HepG2 (cell line): ENCODE results near the gene KDM5C. TPM values are rescaled to one million over a fixed set of nuclear protein-coding genes. Genes with fewer than 3 reads are reported as not detected.

Experiments used
- ATAC-seq: fragments of 200-7000 bp; cut with Tn5 transposase; 3 replicates; pipeline ENCODE4 v1.9.1; 2020; ENCODE audit warnings: mild to moderate bottlenecking, moderate library complexity
- BruUV-seq: library from RNA; stranded (reverse); fragments of 400-500 nt; replicated peaks from 2 replicates; lab custom pipeline; 2021; lab: Mats Ljungman, UMichigan
- CTCF ChIA-PET: fragments of 300-600 bp; formaldehyde crosslinking; extraction: SDS; loops from one replicate; lab custom pipeline; 2021; ENCODE audit warnings: low total read pairs, inconsistent platforms, low intra/inter-chr PET ratio; lab: Yijun Ruan, JAX
- POLR2A ChIA-PET: fragments of 350-600 bp; sonication (Branson Sonifier 250); formaldehyde crosslinking; loops from one replicate; lab custom pipeline; 2020; ENCODE audit warnings: antibody characterized with exemption, inconsistent platforms; lab: Yijun Ruan, JAX
- DNase-seq: peaks from one replicate; pipeline ENCODE4 v3.0.0-alpha.2; 2015; ENCODE audit warnings: low spot score
- FAIRE-seq: peaks from 3 replicates; lab custom pipeline; 2011; peaks lifted over from hg19 to GRCh38; lab: Jason Lieb, UNC
- H2AFZ ChIP-seq: one replicate; pipeline ENCODE4 v1.6.1; 2011; ENCODE audit warnings: low read length, inconsistent platforms
- H3K27ac ChIP-seq: fragments of 300-600 bp; 3 replicates; pipeline ENCODE4 v1.8.0; 2011; ENCODE audit warnings: mixed run types, mild to moderate bottlenecking, mixed read lengths, low read length, inconsistent platforms; ENCODE audit not compliant: insufficient read depth; ENCODE audit errors: extremely low read length
- H3K27me3 ChIP-seq, 2 experiments: fragments of 200-600 bp in 1 of 2; 2 replicates in 1 of 2; 3 replicates in 1 of 2; pipeline versions ENCODE4 v1.6.0 to v1.8.0; 2011; ENCODE audit warnings: low read length in 2 of 2, mild to moderate bottlenecking in 2 of 2, moderate library complexity in 2 of 2, inconsistent platforms in 1 of 2; ENCODE audit not compliant: insufficient read depth in 2 of 2, control insufficient read depth in 1 of 2
- H3K36me3 ChIP-seq, 2 experiments: fragments of 200-600 bp in 1 of 2; replicated peaks in 1 of 2; 2 replicates in 1 of 2; 3 replicates in 1 of 2; pipeline versions ENCODE4 v1.5.1 to v1.8.0; 2011; ENCODE audit warnings: low read length in 2 of 2, inconsistent platforms in 1 of 2; ENCODE audit not compliant: insufficient read depth in 2 of 2, control insufficient read depth in 1 of 2
- H3K4me1 ChIP-seq: 2 replicates; pipeline ENCODE4 v1.5.1; 2012; ENCODE audit warnings: low read length, inconsistent platforms; ENCODE audit not compliant: insufficient read depth
- H3K4me2 ChIP-seq: 2 replicates; pipeline ENCODE4 v1.6.0; 2011; ENCODE audit warnings: low read depth, low read length, inconsistent platforms
- H3K4me3 ChIP-seq, 3 experiments: fragments of 200-600 bp in 1 of 3; sonication (generic), shearing (Covaris generic) in 1 of 3; replicated peaks in 1 of 3; 2 replicates each; pipeline ENCODE4 v1.5.1; 2011 to 2016; ENCODE audit warnings: low read length in 3 of 3, inconsistent platforms in 2 of 3, low read depth in 2 of 3, mild to moderate bottlenecking in 2 of 3, control low read depth in 1 of 3, mixed read lengths in 1 of 3; ENCODE audit not compliant: insufficient read depth in 1 of 3
- H3K79me2 ChIP-seq: one replicate; pipeline ENCODE4 v1.6.1; 2011; ENCODE audit warnings: low read length, inconsistent platforms; ENCODE audit not compliant: insufficient read depth
- H3K9ac ChIP-seq: 2 replicates; pipeline ENCODE4 v1.6.0; 2011; ENCODE audit warnings: mild to moderate bottlenecking, low read depth, low read length, inconsistent platforms; ENCODE audit not compliant: insufficient read depth
- H3K9me3 ChIP-seq: 2 replicates; pipeline ENCODE4 v1.5.1; 2012; ENCODE audit warnings: mild to moderate bottlenecking, low read length
- H4K20me1 ChIP-seq: 2 replicates; pipeline ENCODE4 v1.6.0; 2011; ENCODE audit warnings: inconsistent platforms, mild to moderate bottlenecking, low read length, moderate library complexity; ENCODE audit not compliant: insufficient read depth
- MAFK ChIP-seq, 2 experiments: IDR thresholded peaks in 1 of 2; conservative IDR thresholded peaks in 1 of 2; 2 replicates each; pipeline ENCODE4 v1.6.1; 2011; ENCODE audit warnings: improper control_type of control experiment in 2 of 2, low read length in 2 of 2
- REXO4 ChIP-seq: sonication (generic); formaldehyde crosslinking; IDR thresholded peaks from 2 replicates; pipeline ENCODE4 v1.8.0; 2022; ENCODE audit warnings: missing genetic modification reagents, mild to moderate bottlenecking, borderline replicate concordance
- SSRP1 ChIP-seq: IDR thresholded peaks from 2 replicates; pipeline ENCODE4 v1.6.1; 2016; ENCODE audit warnings: control low read depth
- ZBTB33 ChIP-seq: sonication (generic); formaldehyde crosslinking; IDR thresholded peaks from 2 replicates; pipeline ENCODE4 v1.4.0; 2020; ENCODE audit warnings: missing genetic modification reagents
- ZBTB4 ChIP-seq: sonication (generic); formaldehyde crosslinking; IDR thresholded peaks from 2 replicates; pipeline ENCODE4 v1.4.0; 2020; ENCODE audit warnings: missing genetic modification reagents, mild to moderate bottlenecking, borderline replicate concordance
- ZNF724P ChIP-seq: sonication (generic); formaldehyde crosslinking; IDR thresholded peaks from 2 replicates; pipeline ENCODE4 v1.8.0; 2022; ENCODE audit warnings: missing genetic modification reagents, borderline replicate concordance
- WGBS: methylation state at CpG from one replicate; pipeline ENCODE4 v1.1.6; 2017; ENCODE audit warnings: low lambda C conversion rate; 5-methylcytosine and 5-hydroxymethylcytosine counted together
- in situ Hi-C: cut with HindIII; loops from 2 replicates; pipeline ENCODE4 v1.10.0; 2017; ENCODE audit warnings: low pct_unique_long_range_greater_than_20kb; ENCODE audit not compliant: extremely low pct_ligation_motif_present
- intact Hi-C: fragments of 100-400 bp; cut with micrococcal nuclease; formaldehyde crosslinking; loops from one replicate; pipeline ENCODE4 v1.10.0; 2022; ENCODE audit not compliant: unreplicated experiment
- polyA plus RNA-seq, 8 experiments: library from polyadenylated mRNA; depleted of rRNA in 3 of 8; stranded (reverse) in 7 of 8; unstranded in 1 of 8; fragments of >200 nt; fragmentation: Illumina TruSeq in 4 of 8; extraction: Trizol in 4 of 8; gene quantifications; 2 replicates each; pipeline versions ENCODE4 v1.2.1 to v1.2.3, GENCODE V29; 2011 to 2016; ENCODE audit warnings: low read depth in 4 of 8, missing spikeins in 1 of 8, mixed read lengths in 1 of 8; ENCODE audit not compliant: insufficient read depth in 1 of 8
- total RNA-seq, 5 experiments: library from RNA; depleted of rRNA; stranded (reverse); fragments of >200 nt; fragmentation: Illumina TruSeq; extraction: Trizol; gene quantifications; 2 replicates each; pipeline ENCODE4 v1.2.3, GENCODE V29; 2016; ENCODE audit warnings: low read depth in 1 of 5

KDM5C gene
- total and polyA plus RNA-seq, 2 of the 13 experiments (the other 11 are each of a cell fraction or from before 2014, with no cell fraction given), result 32.5 to 34.0 TPM

GRCh38 chrX:53269536-53270107, 44.6 kb upstream of the KDM5C start:
- FAIRE-seq, result no peak
- Histone ChIP-seq H3K4me3 (no peak overlapping the region), H4K20me1 (no peaks in the 10 kb centered on the region), H3K9ac (no peak overlapping the region)
- intact Hi-C loops, result no loop called here
- WGBS, result 48% methylated on average over 14 of the region's 14 CpGs
- no peak for DNase-seq
- no peak for TF ChIP-seq ZNF724P (CRISPR knock-in tag)
- TF ChIP-seq, all 625 proteins: peak for 0
- POLR2A ChIA-PET, result no interaction called here
- in situ Hi-C loops, result no loop called here
- CTCF ChIA-PET, result no interaction called here
- no TSS peak for BruUV-seq
- no peaks in the 10 kb centered on the region for H3K79me2 ChIP-seq
- no peaks in the 10 kb centered on the region for H3K9me3 ChIP-seq
- H3K36me3 ChIP-seq, result no peaks in the 10 kb centered on the region
- no peak for ATAC-seq
- H3K27ac ChIP-seq, result no peak overlapping the region
- H3K4me2 ChIP-seq, result no peak overlapping the region
- H3K27me3 ChIP-seq, result no peaks in the 10 kb centered on the region
- H2AFZ ChIP-seq, result no peak overlapping the region
- no peaks in the 10 kb centered on the region for H3K4me1 ChIP-seq

GRCh38 chrX:53268173-53268572, 43.2 kb upstream of the KDM5C start:
- H3K27ac ChIP-seq, result no peak overlapping the region
- no peak for TF ChIP-seq ZBTB33 (CRISPR knock-in tag)
- TF ChIP-seq SSRP1, result no peak
- TF ChIP-seq ZBTB4 (CRISPR knock-in tag), result no peak
- no peak for TF ChIP-seq REXO4 (CRISPR knock-in tag)
- peak in 1 of 2 experiments; percentile 38; a peak in 1 of 4 replicates for TF ChIP-seq MAFK (conservative IDR thresholded peaks at IDR 0.05 in 1 of 2, IDR thresholded peaks at IDR 0.05 in 1 of 2; ENCODE audit: low read length in 2 of 2)
- no peak for DNase-seq
- H3K9ac ChIP-seq, result no peak overlapping the region
- intact Hi-C loops (no loop called here), in situ Hi-C loops (no loop called here)
- ChIA-PET POLR2A (no interaction called here), CTCF (no interaction called here)
- no peaks in the 10 kb centered on the region for H4K20me1 ChIP-seq
- no peak overlapping the region for H2AFZ ChIP-seq
- H3K27me3 ChIP-seq, result no peaks in the 10 kb centered on the region
- no peak overlapping the region for H3K4me3 ChIP-seq
- H3K36me3 ChIP-seq, result no peaks in the 10 kb centered on the region
- H3K4me1 ChIP-seq, result no peaks in the 10 kb centered on the region
- no peak for ATAC-seq
- no peaks in the 10 kb centered on the region for H3K79me2 ChIP-seq
- no peak for FAIRE-seq
- 43% methylated on average over 6 of the region's 7 CpGs for WGBS
- no TSS peak for BruUV-seq
- H3K4me2 ChIP-seq, result no peak overlapping the region
- no peaks in the 10 kb centered on the region for H3K9me3 ChIP-seq
